ENCODE results near the gene LY6G6F. TPM values are rescaled to one million over a fixed set of nuclear protein-coding genes. Genes with fewer than 3 reads are reported as not detected.
A peak's percentile ranks its signal among the peaks of the same experiment; 100 is the strongest.

The LY6G6F gene
- total and polyA plus RNA-seq, 10 of the 15 experiments (the other 5 are each of a cell fraction or from before 2014, with no cell fraction given) = not detected

GRCh38 chr6:31658158-31658688 lies 48.4 kb upstream of the LY6G6F start:
- FAIRE-seq (no peak), ATAC-seq (no peak), DNase-seq (ENCODE audit: low read depth, low spot score) (no peak)
- BruUV-seq (replicated peaks) = no TSS peak
- ChIA-PET POLR2A (interaction anchor here (0.7 to 1.4 kb wide), 3 partner anchors 8 to 80 kb away, joined by 3 to 4 read pairs (median 3); partner anchors contain the start of gene LY6G5B), RAD21 (ENCODE audit: unreplicated experiment) (interaction anchor here (1.2 kb wide), 1 partner anchor 81 kb away, joined by 3 read pairs; the partner anchor contains the start of gene MSH5), SMC1A (ENCODE audit: uncharacterized antibody, unreplicated experiment) (interaction anchor here (0.6 to 1.0 kb wide), 2 partner anchors 161 to 172 kb away, joined by 3 read pairs; no protein-coding TSS in a partner anchor), CTCF (interaction anchor here (0.7 to 1.8 kb wide), 2 partner anchors 107 to 225 kb away, joined by 3 to 5 read pairs; no protein-coding TSS in a partner anchor)
- Histone ChIP-seq H3K27ac (ENCODE audit: control insufficient read depth, insufficient read depth) (no peak overlapping the region), H3K9me3 (replicated peaks; ENCODE audit: control insufficient read depth, insufficient read depth, low read length) (no peaks in the 10 kb centered on the region; the same call in 2 of the 3 replicates), H3K36me3 (ENCODE audit: control insufficient read depth in 2 of 2, insufficient read depth in 2 of 2, low read length in 1 of 2) (peaks cover 0 to 6% of the 10 kb centered on the region in 2 experiments; a peak in 3 of 4 replicates), H3K79me2 (ENCODE audit: control insufficient read depth, insufficient read depth, low read length) (peaks cover 48% of the 10 kb centered on the region), H3K4me1 (ENCODE audit: control insufficient read depth, insufficient read depth, low read length) (peaks cover 33% of the 10 kb centered on the region), H3K9ac (ENCODE audit: control insufficient read depth, insufficient read depth, low read length) (peak overlapping the region; percentile 95), H4K20me1 (ENCODE audit: control insufficient read depth, insufficient read depth) (no peaks in the 10 kb centered on the region), H3K27me3 (replicated peaks in 1 of 2; ENCODE audit: control insufficient read depth in 2 of 2, insufficient read depth in 2 of 2, low read length in 1 of 2) (no peaks in the 10 kb centered on the region), H2AFZ (ENCODE audit: control insufficient read depth, low read depth, low read length) (no peak overlapping the region), H3K4me3 (peak overlapping the region; percentile 79; the same call in 1 of the 2 replicates), H3K4me2 (ENCODE audit: control insufficient read depth, insufficient read depth) (peak overlapping the region; percentile 99)
- 81% methylated on average over 4 of the region's 4 CpGs for WGBS (ENCODE audit: insufficient coverage, insufficient replicate concordance, low lambda C conversion rate, missing lambda C conversion rate)
- no peak for TF ChIP-seq MXI1 (IDR thresholded peaks at IDR 0.05; ENCODE audit: low read depth, low read length)
- intact Hi-C loops (cut with micrococcal nuclease; ENCODE audit: unreplicated experiment) = no loop called here
- in situ Hi-C loops (cut with MboI) = no loop called here

- peak overlapping the region; percentile 79 for H3K4me3 ChIP-seq
- H3K27ac ChIP-seq (ENCODE audit: control insufficient read depth, insufficient read depth) = peak overlapping the region; percentile 94
- intact Hi-C loops (cut with micrococcal nuclease; ENCODE audit: unreplicated experiment) (no loop called here), in situ Hi-C loops (cut with MboI) (no loop called here)
- H3K4me2 ChIP-seq (ENCODE audit: control insufficient read depth, insufficient read depth) = peak overlapping the region; percentile 99
- no peaks in the 10 kb centered on the region; the same call in 2 of the 3 replicates for H3K9me3 ChIP-seq (replicated peaks; ENCODE audit: control insufficient read depth, insufficient read depth, low read length)
- peak; percentile 48 for TF ChIP-seq POLR2A (IDR thresholded peaks at IDR 0.05; ENCODE audit: low read depth, low read length)
- no peak for TF ChIP-seq POU2F2 (IDR thresholded peaks at IDR 0.05; ENCODE audit: borderline replicate concordance, low read depth, low read length)
- ChIA-PET SMC1A (ENCODE audit: uncharacterized antibody, unreplicated experiment) (no interaction called here), RAD21 (ENCODE audit: unreplicated experiment) (interaction anchor here (1.2 to 1.6 kb wide), 2 partner anchors 80 to 108 kb away, joined by 3 to 6 read pairs; partner anchors contain the start of gene MSH5), POLR2A (interaction anchor here (0.6 to 0.8 kb wide), 6 partner anchors 37 to 171 kb away, joined by 3 to 6 read pairs (median 4); partner anchors contain the start of gene NFKBIL1), CTCF (no interaction called here)
- no peaks in the 10 kb centered on the region for H3K27me3 ChIP-seq (replicated peaks in 1 of 2; ENCODE audit: control insufficient read depth in 2 of 2, insufficient read depth in 2 of 2, low read length in 1 of 2)
- H3K9ac ChIP-seq (ENCODE audit: control insufficient read depth, insufficient read depth, low read length) = peak overlapping the region; percentile 95
- DNase-seq (ENCODE audit: low read depth, low spot score) (no peak), ATAC-seq (no peak), FAIRE-seq (no peak)
- peaks cover 51% of the 10 kb centered on the region for H3K79me2 ChIP-seq (ENCODE audit: control insufficient read depth, insufficient read depth, low read length)
- WGBS (ENCODE audit: insufficient coverage, insufficient replicate concordance, low lambda C conversion rate, missing lambda C conversion rate) = 70% methylated on average over 13 of the region's 13 CpGs
- no peak overlapping the region for H2AFZ ChIP-seq (ENCODE audit: control insufficient read depth, low read depth, low read length)
- H3K4me1 ChIP-seq (ENCODE audit: control insufficient read depth, insufficient read depth, low read length) = peaks cover 42% of the 10 kb centered on the region
- H4K20me1 ChIP-seq (ENCODE audit: control insufficient read depth, insufficient read depth) = no peaks in the 10 kb centered on the region
- no TSS peak for BruUV-seq (replicated peaks)
- peaks cover 0 to 12% of the 10 kb centered on the region in 2 experiments for H3K36me3 ChIP-seq (ENCODE audit: control insufficient read depth in 2 of 2, insufficient read depth in 2 of 2, low read length in 1 of 2)
These were observed 47.5 kb upstream of the LY6G6F start for GRCh38 chr6:31658983-31659648.

Data from GM12878 (cell line).